Measurements from ENCODE around the gene REG1A.

Gene REG1A

GRCh38 chr2:79128406-79128805 lies 8.1 kb downstream of the REG1A start:
- no peak for DNase-seq (ENCODE audit: low spot score)
- TF ChIP-seq CTCF (IDR thresholded peaks at IDR 0.05; ENCODE audit: extremely low read depth, missing control alignments) = no peak

GRCh38 chr2:79129260-79129659 lies 9.0 kb downstream of the REG1A start:
- no peak for DNase-seq (ENCODE audit: low spot score)
- no peak for TF ChIP-seq CTCF (IDR thresholded peaks at IDR 0.05; ENCODE audit: extremely low read depth, missing control alignments)

- no peak for DNase-seq (ENCODE audit: low spot score)
- TF ChIP-seq CTCF (IDR thresholded peaks at IDR 0.05; ENCODE audit: extremely low read depth, missing control alignments) = no peak
Measured at GRCh38 chr2:79129804-79130203, 9.5 kb downstream of the REG1A start.

GRCh38 chr2:79131687-79132086 lies 11.4 kb downstream of the REG1A start:
- no peak for TF ChIP-seq CTCF (IDR thresholded peaks at IDR 0.05; ENCODE audit: extremely low read depth, missing control alignments)
- DNase-seq (ENCODE audit: low spot score) = no peak

- no peak for DNase-seq (ENCODE audit: low spot score)
- TF ChIP-seq CTCF (IDR thresholded peaks at IDR 0.05; ENCODE audit: extremely low read depth, missing control alignments) = no peak
Measured at GRCh38 chr2:79138385-79138784, 18.1 kb downstream of the REG1A start.

- no peak for TF ChIP-seq CTCF (IDR thresholded peaks at IDR 0.05; ENCODE audit: extremely low read depth, missing control alignments)
- no peak for DNase-seq (ENCODE audit: low spot score)
Measured at GRCh38 chr2:79139423-79139822, 19.1 kb downstream of the REG1A start.

- no peak for DNase-seq (ENCODE audit: low spot score)
- TF ChIP-seq CTCF (IDR thresholded peaks at IDR 0.05; ENCODE audit: extremely low read depth, missing control alignments) = no peak
Measured at GRCh38 chr2:79155826-79156476, 35.7 kb downstream of the REG1A start.

Data from GM20000 (cell line).